H1 (cell line): ENCODE data around the gene SUPT20HL1. TPM values are rescaled to one million over a fixed set of nuclear protein-coding genes. Genes with fewer than 3 reads are reported as not detected.
"Not testable (repeated sequence)": the region's sequence is repeated elsewhere in the genome, so short reads cannot be mapped to it uniquely, and the experiment has no call there.

Experiments used
- CTCF ChIA-PET: fragments of 300-600 bp; sonication (Branson Sonifier 250); formaldehyde crosslinking; loops from one replicate; lab custom pipeline; 2021; ENCODE audit not compliant: partially characterized antibody; lab: Charles Lee
- POLR2A ChIA-PET: fragments of 300-600 bp; sonication (Branson Sonifier 250); formaldehyde crosslinking; loops from one replicate; lab custom pipeline; 2021; ENCODE audit warnings: inconsistent platforms; ENCODE audit not compliant: partially characterized antibody; lab: Charles Lee
- DNase-seq, 2 experiments: peaks; one replicate each; pipeline versions ENCODE4 v3.0.0 to v3.0.0-alpha.2; 2010 to 2022; ENCODE audit warnings: low spot score in 2 of 2, low read depth in 1 of 2, mixed read lengths in 1 of 2
- FAIRE-seq: peaks from 2 replicates; lab custom pipeline; 2011; peaks lifted over from hg19 to GRCh38; lab: Jason Lieb, UNC
- H2AFZ ChIP-seq: 2 replicates; pipeline ENCODE4 v1.8.1; 2012; ENCODE audit warnings: low read length, inconsistent platforms
- H2AK5ac ChIP-seq: 2 replicates; pipeline ENCODE4 v1.6.1; 2013; ENCODE audit warnings: low read depth, low read length
- H2BK120ac ChIP-seq: replicated peaks from 2 replicates; pipeline ENCODE3; 2013; ENCODE audit warnings: low read depth, low read length, inconsistent platforms
- H2BK12ac ChIP-seq: 2 replicates; pipeline ENCODE4 v1.6.1; 2013; ENCODE audit warnings: low read depth, low read length
- H2BK15ac ChIP-seq: 2 replicates; pipeline ENCODE4 v1.6.1; 2013; ENCODE audit warnings: low read length
- H2BK20ac ChIP-seq: 2 replicates; pipeline ENCODE4 v1.6.1; 2013; ENCODE audit warnings: low read length
- H2BK5ac ChIP-seq: 2 replicates; pipeline ENCODE4 v1.6.1; 2013; ENCODE audit warnings: low read depth, low read length
- H3K14ac ChIP-seq: 2 replicates; pipeline ENCODE4 v1.6.1; 2013; ENCODE audit warnings: inconsistent platforms; ENCODE audit not compliant: insufficient read length
- H3K18ac ChIP-seq: 2 replicates; pipeline ENCODE4 v1.6.1; 2013; ENCODE audit warnings: low read length; ENCODE audit errors: extremely low read depth
- H3K23ac ChIP-seq: 2 replicates; pipeline ENCODE4 v1.6.1; 2013; ENCODE audit warnings: inconsistent platforms; ENCODE audit not compliant: insufficient read length
- H3K23me2 ChIP-seq: 2 replicates; pipeline ENCODE4 v1.6.1; 2013; ENCODE audit warnings: low read depth, low read length
- H3K27ac ChIP-seq: 2 replicates; pipeline ENCODE4 v1.6.1; 2011; ENCODE audit warnings: low read depth, low read length, inconsistent platforms
- H3K27me3 ChIP-seq, 4 experiments: replicated peaks in 1 of 4; 1 replicate in 1 of 4; 2 replicates in 3 of 4; pipeline versions ENCODE4 v1.6.1 to v1.8.1; 2011 to 2013; ENCODE audit warnings: low read length in 3 of 4, mild to moderate bottlenecking in 3 of 4, inconsistent platforms in 2 of 4, mixed read lengths in 2 of 4, moderate library complexity in 1 of 4; ENCODE audit not compliant: control insufficient read depth in 3 of 4, insufficient read depth in 3 of 4; ENCODE audit errors: extremely low read depth in 1 of 4
- H3K36me3 ChIP-seq, 4 experiments: 2 replicates each; pipeline versions ENCODE4 v1.6.1 to v1.8.1; 2011 to 2013; ENCODE audit warnings: mild to moderate bottlenecking in 4 of 4, low read length in 3 of 4, moderate library complexity in 2 of 4, control low read depth in 1 of 4, inconsistent platforms in 1 of 4; ENCODE audit not compliant: insufficient read depth in 4 of 4, control insufficient read depth in 2 of 4
- H3K4ac ChIP-seq: replicated peaks from 2 replicates; pipeline ENCODE3; 2013; ENCODE audit warnings: low read length, low read depth, mixed read lengths, inconsistent platforms; ENCODE audit not compliant: insufficient read length
- H3K4me1 ChIP-seq, 4 experiments: replicated peaks in 1 of 4; 1 replicate in 1 of 4; 2 replicates in 3 of 4; pipeline versions ENCODE4 v1.6.1 to v1.8.1; 2011 to 2013; ENCODE audit warnings: low read length in 3 of 4, inconsistent platforms in 2 of 4, mixed read lengths in 1 of 4; ENCODE audit not compliant: insufficient read depth in 4 of 4, control insufficient read depth in 3 of 4
- H3K4me2 ChIP-seq, 2 experiments: 2 replicates each; pipeline versions ENCODE4 v1.6.1 to v1.8.1; 2011 to 2013; ENCODE audit warnings: low read depth in 2 of 2, low read length in 2 of 2, control low read depth in 1 of 2, inconsistent platforms in 1 of 2, mild to moderate bottlenecking in 1 of 2; ENCODE audit not compliant: insufficient read depth in 1 of 2
- H3K4me3 ChIP-seq, 4 experiments: fragments of 200-600, 300-600 bp in 1 of 4; sonication (generic), shearing (Covaris generic), sonication (Bioruptor Twin) in 1 of 4; 2 replicates each; pipeline versions ENCODE4 v1.5.1 to v1.8.1; 2011 to 2016; ENCODE audit warnings: low read length in 4 of 4, low read depth in 3 of 4, control low read depth in 2 of 4, inconsistent platforms in 2 of 4, mild to moderate bottlenecking in 2 of 4, mixed read lengths in 1 of 4, moderate library complexity in 1 of 4; ENCODE audit not compliant: insufficient read depth in 2 of 4; ENCODE audit errors: extremely low read depth in 1 of 4
- H3K56ac ChIP-seq: replicated peaks from 2 replicates; pipeline ENCODE3; 2013; ENCODE audit warnings: low read depth, mild to moderate bottlenecking, mixed read lengths, low read length, inconsistent platforms; ENCODE audit not compliant: insufficient read length
- H3K79me1 ChIP-seq: 2 replicates; pipeline ENCODE4 v1.6.1; 2013; ENCODE audit warnings: low read depth, low read length, control low read depth
- H3K79me2 ChIP-seq, 2 experiments: 2 replicates each; pipeline versions ENCODE4 v1.6.1 to v1.8.1; 2012 to 2013; ENCODE audit warnings: low read length in 2 of 2, mild to moderate bottlenecking in 2 of 2, inconsistent platforms in 1 of 2; ENCODE audit not compliant: insufficient read depth in 2 of 2, control insufficient read depth in 1 of 2
- H3K9ac ChIP-seq, 4 experiments: replicated peaks in 1 of 4; 1 replicate in 1 of 4; 2 replicates in 3 of 4; pipeline versions ENCODE4 v1.6.1 to v1.8.1; 2011 to 2013; ENCODE audit warnings: low read depth in 3 of 4, low read length in 3 of 4, control low read depth in 2 of 4, mild to moderate bottlenecking in 2 of 4, moderate library complexity in 2 of 4, inconsistent platforms in 1 of 4; ENCODE audit errors: extremely low read depth in 1 of 4
- H3K9me3 ChIP-seq, 2 experiments: 2 replicates each; pipeline versions ENCODE4 v1.6.1 to v1.8.1; 2012 to 2013; ENCODE audit warnings: mild to moderate bottlenecking in 2 of 2, moderate library complexity in 2 of 2, control low read depth in 1 of 2, inconsistent platforms in 1 of 2, low read depth in 1 of 2, low read length in 1 of 2, mixed read lengths in 1 of 2; ENCODE audit not compliant: insufficient read depth in 2 of 2
- H4K20me1 ChIP-seq, 2 experiments: replicated peaks in 1 of 2; 2 replicates each; pipeline versions ENCODE3 to v1.8.1; 2011 to 2013; ENCODE audit warnings: inconsistent platforms in 2 of 2, low read length in 2 of 2, mild to moderate bottlenecking in 1 of 2; ENCODE audit not compliant: insufficient read depth in 2 of 2, control insufficient read depth in 1 of 2
- H4K5ac ChIP-seq: 2 replicates; pipeline ENCODE4 v1.6.1; 2013; ENCODE audit warnings: low read length, low read depth, mixed read lengths, inconsistent platforms; ENCODE audit not compliant: insufficient read length
- H4K8ac ChIP-seq: 2 replicates; pipeline ENCODE4 v1.8.0; 2013; ENCODE audit warnings: mild to moderate bottlenecking, moderate library complexity, low read length, inconsistent platforms; ENCODE audit not compliant: insufficient read depth; ENCODE audit errors: extremely low read depth
- H4K91ac ChIP-seq: replicated peaks from 2 replicates; pipeline ENCODE3; 2013; ENCODE audit warnings: low read length, mixed read lengths, inconsistent platforms; ENCODE audit not compliant: insufficient read length
- WGBS, 2 experiments: shearing (Covaris generic) in 1 of 2; methylation state at CpG; one replicate each; pipeline versions ENCODE4 v1.1.6 to v1.1.7; 2013 to 2015; ENCODE audit warnings: low lambda C conversion rate in 2 of 2, mixed read lengths in 2 of 2, inconsistent platforms in 1 of 2, low coverage in 1 of 2, missing lambda C conversion rate in 1 of 2; ENCODE audit not compliant: insufficient replicate concordance in 2 of 2, insufficient coverage in 1 of 2, insufficient read length in 1 of 2; ENCODE audit errors: extremely low coverage in 1 of 2, missing lambda C conversion rate in 1 of 2; 5-methylcytosine and 5-hydroxymethylcytosine counted together
- polyA plus RNA-seq, 7 experiments: library from polyadenylated mRNA; depleted of rRNA in 3 of 7; stranded (reverse) in 5 of 7; unstranded in 2 of 7; fragments of >200 nt in 5 of 7; fragments of 200-250 nt in 2 of 7; gene quantifications; 1 replicate in 5 of 7; 2 replicates in 1 of 7; 4 replicates in 1 of 7; pipeline versions ENCODE4 v1.2.1 to v1.2.3, GENCODE V29; 2011 to 2013; ENCODE audit warnings: missing spikeins in 2 of 7, mixed read lengths in 2 of 7
- total RNA-seq: library from RNA; stranded (reverse); fragmentation: NEBNext Ultra II Directional; extraction: Animal tissue kit (Norgen Biotek cat#: 25700); gene quantifications from 2 replicates; pipeline ENCODE4 v1.2.1, GENCODE V29; 2021

Gene SUPT20HL1
- total and polyA plus RNA-seq, 2 of the 8 experiments (the other 6 are each of a cell fraction or from before 2014, with no cell fraction given) = not detected

GRCh38 chrX:24363432-24364181, 3.2 kb downstream of the SUPT20HL1 start:
- CTCF ChIA-PET = interaction anchor here (1.6 kb wide), 1 partner anchor 8 kb away, joined by 5 read pairs; no protein-coding TSS in a partner anchor
- POLR2A ChIA-PET, H3K18ac ChIP-seq, H3K79me1 ChIP-seq, H4K20me1 ChIP-seq, H2BK120ac ChIP-seq, H3K36me3 ChIP-seq, H3K23ac ChIP-seq, H3K4me1 ChIP-seq, DNase-seq, H2BK20ac ChIP-seq, H3K27me3 ChIP-seq, H2BK12ac ChIP-seq, H4K91ac ChIP-seq, H2AFZ ChIP-seq, H3K14ac ChIP-seq, H2BK5ac ChIP-seq, H3K4me3 ChIP-seq, H2BK15ac ChIP-seq, H4K5ac ChIP-seq, H3K9ac ChIP-seq, H3K4me2 ChIP-seq, H3K23me2 ChIP-seq, H3K27ac ChIP-seq, H3K9me3 ChIP-seq, FAIRE-seq, H3K56ac ChIP-seq, H4K8ac ChIP-seq, H3K79me2 ChIP-seq, H3K4ac ChIP-seq, H2AK5ac ChIP-seq: not testable (repeated sequence)
- WGBS, 2 experiments = 100% methylated on average over 5 of the region's 16 CpGs; no CpG with 5 or more reads in 1 of the 2 experiments
